ENCODE measurements around the gene ARHGAP30.

- TF ChIP-seq, protein P1, sequence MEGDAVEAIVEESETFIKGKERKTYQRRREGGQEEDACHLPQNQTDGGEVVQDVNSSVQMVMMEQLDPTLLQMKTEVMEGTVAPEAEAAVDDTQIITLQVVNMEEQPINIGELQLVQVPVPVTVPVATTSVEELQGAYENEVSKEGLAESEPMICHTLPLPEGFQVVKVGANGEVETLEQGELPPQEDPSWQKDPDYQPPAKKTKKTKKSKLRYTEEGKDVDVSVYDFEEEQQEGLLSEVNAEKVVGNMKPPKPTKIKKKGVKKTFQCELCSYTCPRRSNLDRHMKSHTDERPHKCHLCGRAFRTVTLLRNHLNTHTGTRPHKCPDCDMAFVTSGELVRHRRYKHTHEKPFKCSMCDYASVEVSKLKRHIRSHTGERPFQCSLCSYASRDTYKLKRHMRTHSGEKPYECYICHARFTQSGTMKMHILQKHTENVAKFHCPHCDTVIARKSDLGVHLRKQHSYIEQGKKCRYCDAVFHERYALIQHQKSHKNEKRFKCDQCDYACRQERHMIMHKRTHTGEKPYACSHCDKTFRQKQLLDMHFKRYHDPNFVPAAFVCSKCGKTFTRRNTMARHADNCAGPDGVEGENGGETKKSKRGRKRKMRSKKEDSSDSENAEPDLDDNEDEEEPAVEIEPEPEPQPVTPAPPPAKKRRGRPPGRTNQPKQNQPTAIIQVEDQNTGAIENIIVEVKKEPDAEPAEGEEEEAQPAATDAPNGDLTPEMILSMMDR (IDR thresholded peaks at IDR 0.05 in 2 of 3, conservative IDR thresholded peaks at IDR 0.05 in 1 of 3; ENCODE audit: borderline replicate concordance in 1 of 3, insufficient read depth in 1 of 3, low read depth in 2 of 3, low read length in 2 of 3), result no peak
- TF ChIP-seq, protein P2, sequence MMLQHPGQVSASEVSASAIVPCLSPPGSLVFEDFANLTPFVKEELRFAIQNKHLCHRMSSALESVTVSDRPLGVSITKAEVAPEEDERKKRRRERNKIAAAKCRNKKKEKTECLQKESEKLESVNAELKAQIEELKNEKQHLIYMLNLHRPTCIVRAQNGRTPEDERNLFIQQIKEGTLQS (IDR thresholded peaks at IDR 0.05), result no peak
- TF ChIP-seq ELF1 (IDR thresholded peaks at IDR 0.05; ENCODE audit: borderline replicate concordance, low read depth) (no peak), JUND (IDR thresholded peaks at IDR 0.05) (no peak), POLR2AphosphoS5 (IDR thresholded peaks at IDR 0.05; ENCODE audit: low read depth, low read length) (no peak), RAD21 (IDR thresholded peaks at IDR 0.05; ENCODE audit: low read depth) (no peak), YY1 (IDR thresholded peaks at IDR 0.05; ENCODE audit: extremely low read depth, insufficient replicate concordance, low read depth, low read length) (no peak), FOSL1 (IDR thresholded peaks at IDR 0.05; ENCODE audit: low read depth) (no peak), SRF (IDR thresholded peaks at IDR 0.05; ENCODE audit: low read depth) (no peak), REST (IDR thresholded peaks at IDR 0.05; ENCODE audit: low read depth) (no peak), CEBPB (IDR thresholded peaks at IDR 0.05; ENCODE audit: low read depth) (no peak), POLR2A (IDR thresholded peaks at IDR 0.05; ENCODE audit: borderline replicate concordance, extremely low read depth, insufficient read depth, insufficient read length) (no peak), ZFX (IDR thresholded peaks at IDR 0.05) (no peak)
Measured at GRCh38 chr1:161113915-161114314, 44.2 kb upstream of the ARHGAP30 start.
